Lower leg skin (tissue), 4 donors: Measurements from ENCODE around the gene WNT9B. TPM values are rescaled to one million over a fixed set of nuclear protein-coding genes. Genes with fewer than 3 reads are reported as not detected.
A peak's percentile ranks its signal among the peaks of the same experiment; 100 is the strongest.

Experiments used
- DNase-seq, 2 donors: peaks; one replicate each; pipeline ENCODE4 v3.0.0-alpha.2; 2019; ENCODE audit warnings: low spot score in 2 of 2
- H3K4me3 ChIP-seq: fragments of 200-600 bp; sonication (generic); 2 replicates; pipeline ENCODE4 v1.5.1; 2017; ENCODE audit warnings: mild to moderate bottlenecking, low read depth; ENCODE audit not compliant: poor library complexity, severe bottlenecking
- CTCF ChIP-seq, 3 donors: fragments of 450-650 bp; IDR thresholded peaks; one replicate each; pipeline ENCODE4 v1.5.1; 2016; ENCODE audit warnings: antibody characterized with exemption in 3 of 3, mild to moderate bottlenecking in 3 of 3, moderate library complexity in 2 of 3
- POLR2A ChIP-seq, 2 donors: fragments of 450-650 bp; IDR thresholded peaks; one replicate each; pipeline ENCODE4 v1.6.1; 2016 to 2017; ENCODE audit warnings: antibody characterized with exemption in 2 of 2, mild to moderate bottlenecking in 1 of 2, moderate library complexity in 1 of 2
- WGBS, 2 donors: methylation state at CpG; one replicate each; pipeline ENCODE4 v1.1.5; 2018; 5-methylcytosine and 5-hydroxymethylcytosine counted together
- intact Hi-C: fragments of 100-400 bp; cut with DNase I; formaldehyde crosslinking; loops from one replicate; pipeline ENCODE4 v1.15.0; 2023; ENCODE audit warnings: low total_unique reads
- total RNA-seq, 4 donors: library from RNA; depleted of rRNA; stranded (reverse); fragments of >200 nt; gene quantifications; one replicate each; pipeline ENCODE4 v1.1.0, GENCODE V29; 2016

WNT9B gene
- total RNA-seq, 4 donors from 2014 or later = 0.75 to 1.1 (median 0.86) TPM

GRCh38 chr17:46922487-46922803 is 71.1 kb downstream of the WNT9B start:
- H3K4me3 ChIP-seq = peak overlapping the region; percentile 95
- 0% methylated on average over 6 of the region's 6 CpGs for WGBS, 2 donors
- TF ChIP-seq CTCF (IDR thresholded peaks at IDR 0.05) (no peak), POLR2A (IDR thresholded peaks at IDR 0.05) (no peak)
- intact Hi-C loops = no loop called here
- no peak for DNase-seq

DNA sequence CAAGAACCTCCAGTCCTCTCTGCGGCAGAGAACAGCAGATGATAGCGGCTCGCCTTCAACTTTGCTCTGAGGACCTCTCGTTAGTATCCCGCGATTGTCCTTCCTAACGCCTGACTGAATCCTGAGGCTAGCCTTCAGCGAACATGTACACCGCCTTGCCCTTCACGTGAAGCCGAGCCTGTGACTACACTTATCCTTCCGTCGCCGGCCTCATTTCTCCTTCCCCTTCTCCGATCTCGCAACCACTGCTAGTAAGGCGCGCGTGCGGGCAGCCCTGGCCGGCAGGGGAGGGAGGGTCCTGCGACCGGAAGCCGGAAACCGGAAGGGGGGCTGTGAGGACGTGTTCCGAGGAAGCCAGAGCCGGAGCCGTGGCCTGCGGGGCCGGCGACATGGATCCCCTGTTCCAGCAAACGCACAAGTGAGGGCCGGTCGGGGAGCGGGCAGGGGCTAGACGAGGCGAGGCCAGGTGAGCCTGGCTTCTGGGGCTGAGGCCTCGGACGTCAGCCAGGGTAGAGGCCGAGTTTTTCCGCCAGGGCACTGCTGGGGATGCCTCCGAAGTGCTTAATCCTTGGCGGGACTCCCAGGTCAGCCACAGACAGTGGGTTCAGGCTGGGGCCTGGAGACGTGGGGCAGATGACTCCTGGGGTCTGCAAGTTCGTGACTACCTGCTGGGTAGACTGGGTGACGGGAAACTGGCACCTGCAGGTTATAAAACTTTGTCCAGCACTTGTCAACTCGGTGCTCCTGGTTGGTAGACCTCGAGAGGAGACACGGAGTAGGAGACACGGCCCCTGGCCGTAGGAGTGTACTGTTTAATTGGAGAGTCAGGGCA is 71.6 kb downstream of the WNT9B start, which contains the start of gene GOSR2:
TSS of gene GOSR2 (plus strand) at position 357 of the 832 bp plus-strand sequence. CDS start at position 390, 33 bp downstream.
- TF ChIP-seq CTCF (IDR thresholded peaks at IDR 0.05) (peak in 1 of 3 donors; percentile 6), POLR2A (IDR thresholded peaks at IDR 0.05) (peak in 1 of 2 donors; percentile 47)
- intact Hi-C loops = no loop called here
- 0 to 1% methylated on average over 25 to 49 of the region's 52 CpGs for WGBS, 2 donors
- DNase-seq = peak; percentile 77 to 96
- H3K4me3 ChIP-seq = peak within 1 kb of the TSS; percentile 95

- TF ChIP-seq CTCF (IDR thresholded peaks at IDR 0.05) (no peak), POLR2A (IDR thresholded peaks at IDR 0.05) (no peak)
- WGBS, 2 donors = 75 to 80% methylated on average over 5 of the region's 5 CpGs
- DNase-seq = peak in 1 of 2 donors; percentile 1
- no peak overlapping the region for H3K4me3 ChIP-seq
- intact Hi-C loops = no loop called here
Measured at GRCh38 chr17:46925185-46925868, 73.9 kb downstream of the WNT9B start.

GRCh38 chr17:46928467-46929261 is 77.3 kb downstream of the WNT9B start:
- 76 to 82% methylated on average over 10 of the region's 10 CpGs for WGBS, 2 donors
- H3K4me3 ChIP-seq = no peak overlapping the region
- intact Hi-C loops = no loop called here
- DNase-seq = no peak
- TF ChIP-seq CTCF (IDR thresholded peaks at IDR 0.05) = no peak
- TF ChIP-seq POLR2A (IDR thresholded peaks at IDR 0.05) = no peak

- intact Hi-C loops = no loop called here
- WGBS, 2 donors = 53 to 55% methylated on average over 6 of the region's 6 CpGs
- no peak for TF ChIP-seq POLR2A (IDR thresholded peaks at IDR 0.05)
- TF ChIP-seq CTCF (IDR thresholded peaks at IDR 0.05) = no peak
- no peak overlapping the region for H3K4me3 ChIP-seq
- DNase-seq = no peak
Measured at GRCh38 chr17:46929413-46929812, 78.0 kb downstream of the WNT9B start.
